Neural crest cell (in vitro differentiated cells): ENCODE results near the gene EDEM2. TPM values are rescaled to one million over a fixed set of nuclear protein-coding genes. Genes with fewer than 3 reads are reported as not detected.

Experiments used
- DNase-seq: peaks from one replicate; pipeline ENCODE4 v3.0.0; 2021; ENCODE audit warnings: low read depth, mixed read lengths, low spot score
- H3K27ac Mint-ChIP-seq: one replicate; pipeline ENCODE4 v1.8.0; 2021; ENCODE audit warnings: mild to moderate bottlenecking, mixed read lengths; ENCODE audit not compliant: unreplicated experiment
- H3K27me3 Mint-ChIP-seq: 2 replicates; pipeline ENCODE4 v1.8.0; 2021; ENCODE audit warnings: low read depth, mild to moderate bottlenecking, mixed read lengths
- H3K36me3 Mint-ChIP-seq: 2 replicates; pipeline ENCODE4 v1.8.0; 2021; ENCODE audit warnings: low read depth, mild to moderate bottlenecking, mixed read lengths
- H3K4me1 Mint-ChIP-seq: 2 replicates; pipeline ENCODE4 v1.8.0; 2021; ENCODE audit warnings: mixed read lengths
- H3K4me3 Mint-ChIP-seq: one replicate; pipeline ENCODE4 v1.8.0; 2021; ENCODE audit warnings: mild to moderate bottlenecking, mixed read lengths
- H3K9me3 Mint-ChIP-seq: 2 replicates; pipeline ENCODE4 v1.8.0; 2021; ENCODE audit warnings: mixed read lengths
- CTCF ChIP-seq: fragments of 200-600 bp; sonication (generic); conservative IDR thresholded peaks from 2 replicates; pipeline ENCODE4 v1.5.0; 2021; ENCODE audit warnings: antibody characterized with exemption, mild to moderate bottlenecking
- total RNA-seq: library from RNA; stranded (reverse); gene quantifications from 2 replicates; pipeline ENCODE4 v1.2.1, GENCODE V29; 2021

The EDEM2 gene
- total RNA-seq, 1 donor from 2014 or later, result 17.9 TPM

DNA sequence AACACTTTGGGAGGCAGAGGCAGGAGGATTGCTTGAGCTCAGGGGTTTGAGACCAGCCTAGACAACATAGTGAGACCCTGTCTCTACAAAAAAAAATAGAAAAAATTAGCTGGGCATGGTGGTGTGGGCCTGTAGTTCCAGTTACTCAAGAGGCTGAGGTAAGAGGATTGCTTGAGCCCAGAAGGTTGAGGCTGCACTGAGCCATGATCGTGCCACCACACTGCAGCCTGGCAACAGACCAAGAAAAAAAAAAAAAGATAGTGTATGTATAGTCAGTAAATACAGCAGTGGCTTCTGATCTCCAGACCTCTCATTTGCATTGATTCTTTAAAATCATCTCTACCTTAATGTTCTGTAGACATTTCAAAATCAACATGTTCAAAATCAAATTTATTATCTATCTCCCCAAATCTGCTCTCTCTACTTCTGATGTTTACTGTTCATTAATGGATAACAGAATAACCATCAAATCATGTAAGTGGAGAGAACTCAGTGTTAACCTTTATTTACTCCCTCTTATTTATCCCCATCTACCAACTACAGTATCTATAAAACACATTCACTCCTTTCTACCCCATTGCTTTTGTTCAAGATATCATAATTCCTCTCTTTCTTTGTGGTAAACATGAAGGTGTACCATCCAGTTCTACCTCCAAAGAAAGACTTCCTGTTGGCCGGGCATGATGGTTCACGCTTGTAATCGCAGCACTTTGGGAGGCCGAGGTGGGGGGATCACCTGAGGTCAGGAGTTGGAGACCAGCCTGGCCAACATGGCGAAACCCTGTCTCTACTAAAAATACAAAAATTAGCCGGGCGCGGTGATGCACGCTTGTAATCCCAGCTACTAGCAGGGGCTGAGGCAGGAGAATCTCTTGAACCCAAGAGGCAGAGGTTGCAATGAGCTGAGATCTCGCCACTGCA, 32.4 kb upstream of the EDEM2 start:
- no peak for DNase-seq
- Mint-ChIP-seq H3K4me3 (no peak overlapping the region), H3K4me1 (no peaks in the 10 kb centered on the region), H3K36me3 (no peaks in the 10 kb centered on the region), H3K9me3 (peaks cover 2% of the 10 kb centered on the region), H3K27ac (no peak overlapping the region), H3K27me3 (peaks cover 30% of the 10 kb centered on the region)
- no peak for TF ChIP-seq CTCF

DNA sequence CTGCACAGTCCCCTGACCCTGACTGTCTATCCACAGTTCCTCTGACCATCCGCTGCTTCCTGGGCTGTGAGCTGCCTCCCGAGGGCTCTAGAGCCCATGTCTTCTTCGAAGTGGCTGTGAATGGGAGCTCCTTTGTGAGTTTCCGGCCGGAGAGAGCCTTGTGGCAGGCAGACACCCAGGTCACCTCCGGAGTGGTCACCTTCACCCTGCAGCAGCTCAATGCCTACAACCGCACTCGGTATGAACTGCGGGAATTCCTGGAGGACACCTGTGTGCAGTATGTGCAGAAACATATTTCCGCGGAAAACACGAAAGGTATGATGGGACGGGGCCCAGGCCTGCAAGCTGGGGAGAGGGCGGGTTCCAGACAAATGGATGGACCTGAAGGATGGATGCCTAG, 29.0 kb upstream of the EDEM2 start:
- peaks cover 35% of the 10 kb centered on the region for H3K27me3 Mint-ChIP-seq
- H3K27ac Mint-ChIP-seq, result no peak overlapping the region
- no peak for DNase-seq
- H3K9me3 Mint-ChIP-seq, result peaks cover 5% of the 10 kb centered on the region
- peaks cover 4% of the 10 kb centered on the region for H3K36me3 Mint-ChIP-seq
- H3K4me1 Mint-ChIP-seq, result peaks cover 3% of the 10 kb centered on the region
- no peak overlapping the region for H3K4me3 Mint-ChIP-seq
- TF ChIP-seq CTCF, result no peak

DNA sequence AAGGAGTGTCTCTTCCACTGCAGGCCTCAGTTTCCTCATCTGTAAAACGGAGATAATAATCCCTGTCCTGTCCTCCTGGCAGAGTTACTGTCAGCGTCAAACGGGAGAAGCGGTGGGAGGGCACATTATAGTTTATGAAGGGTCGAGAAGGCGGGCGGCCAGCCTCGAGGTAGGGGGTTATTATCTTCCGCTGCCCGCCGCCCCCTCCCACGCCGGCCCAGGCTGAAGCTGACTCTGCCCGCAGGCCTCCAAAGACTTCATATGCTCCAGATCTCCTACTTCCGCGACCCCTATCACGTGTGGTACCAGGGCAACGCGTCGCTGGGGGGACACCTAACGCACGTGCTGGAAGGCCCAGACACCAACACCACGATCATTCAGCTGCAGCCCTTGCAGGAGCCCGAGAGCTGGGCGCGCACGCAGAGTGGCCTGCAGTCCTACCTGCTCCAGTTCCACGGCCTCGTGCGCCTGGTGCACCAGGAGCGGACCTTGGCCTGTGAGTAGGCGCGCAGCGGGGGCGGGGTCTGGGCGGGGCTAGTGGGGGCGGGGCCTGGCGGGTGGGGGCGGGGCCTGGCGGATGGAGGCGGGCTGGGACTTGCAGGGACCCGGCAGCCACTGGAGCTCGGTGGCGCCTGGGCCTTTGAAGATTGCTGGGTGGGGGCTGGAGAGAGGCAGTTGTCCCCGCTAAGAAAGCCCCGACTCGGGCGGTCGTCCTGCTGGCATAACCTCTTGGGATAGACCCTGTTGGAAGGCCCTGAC, 27.5 kb upstream of the EDEM2 start:
- Mint-ChIP-seq H3K27me3 (peaks cover 39% of the 10 kb centered on the region), H3K4me1 (peaks cover 3% of the 10 kb centered on the region), H3K36me3 (peaks cover 4% of the 10 kb centered on the region), H3K4me3 (no peak overlapping the region), H3K27ac (no peak overlapping the region), H3K9me3 (peaks cover 5% of the 10 kb centered on the region)
- no peak for DNase-seq
- no peak for TF ChIP-seq CTCF

DNA sequence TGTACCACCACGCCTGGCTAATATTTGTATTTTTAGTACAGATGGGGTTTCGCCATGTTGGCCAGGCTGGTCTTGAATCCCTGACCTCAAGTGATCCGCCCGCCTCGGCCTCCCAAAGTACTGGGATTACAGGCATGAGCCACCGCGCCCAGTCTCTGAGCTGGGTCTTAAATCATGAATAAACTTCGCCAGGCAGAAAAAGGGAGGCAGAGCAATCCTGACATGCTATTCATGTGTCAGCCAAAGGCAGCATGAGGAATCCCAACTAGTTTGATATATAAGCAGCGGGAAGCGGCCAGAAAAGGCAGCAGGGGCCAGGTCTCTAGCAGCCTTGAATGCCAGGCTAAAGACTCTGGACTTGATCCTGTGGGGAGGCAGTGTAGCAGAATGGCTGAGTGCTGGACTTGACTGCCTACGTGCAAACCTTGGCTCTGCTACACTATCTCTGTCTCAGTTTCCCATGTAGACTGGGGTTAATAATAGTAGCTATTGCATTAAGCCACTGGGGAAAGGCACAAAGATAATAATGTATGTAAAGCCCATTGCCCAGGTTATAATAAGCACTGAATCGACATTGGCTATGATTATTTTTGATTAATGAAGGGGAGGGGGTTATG, 26.5 kb upstream of the EDEM2 start:
- H3K9me3 Mint-ChIP-seq, result peaks cover 5% of the 10 kb centered on the region
- peaks cover 4% of the 10 kb centered on the region for H3K36me3 Mint-ChIP-seq
- H3K4me1 Mint-ChIP-seq, result peaks cover 3% of the 10 kb centered on the region
- peaks cover 47% of the 10 kb centered on the region for H3K27me3 Mint-ChIP-seq
- H3K4me3 Mint-ChIP-seq, result no peak overlapping the region
- H3K27ac Mint-ChIP-seq, result no peak overlapping the region
- DNase-seq, result no peak
- no peak for TF ChIP-seq CTCF

DNA sequence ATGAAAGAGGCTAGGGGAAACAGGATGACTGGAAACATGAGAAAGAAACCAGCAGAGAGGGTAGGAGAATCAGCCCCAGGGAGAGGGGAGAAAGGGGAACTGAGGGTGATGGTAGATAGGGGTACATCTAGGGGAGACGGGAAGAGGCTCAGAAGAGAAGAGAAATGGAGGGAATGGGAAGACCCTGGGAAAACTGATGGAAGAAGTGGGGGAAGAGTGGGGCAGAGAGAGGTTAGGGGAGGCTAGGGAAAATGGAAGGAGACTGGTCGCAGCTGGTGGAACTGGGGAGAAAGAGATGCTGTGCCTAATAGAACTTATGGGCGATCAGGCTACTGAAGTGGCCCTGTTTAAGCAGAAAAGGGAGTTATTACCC, 25.3 kb upstream of the EDEM2 start:
- H3K27ac Mint-ChIP-seq, result no peak overlapping the region
- DNase-seq, result no peak

More for the DNA sequence above, 25.3 kb upstream of the EDEM2 start:
- peaks cover 4% of the 10 kb centered on the region for H3K36me3 Mint-ChIP-seq
- peaks cover 3% of the 10 kb centered on the region for H3K4me1 Mint-ChIP-seq
- H3K27me3 Mint-ChIP-seq, result peaks cover 47% of the 10 kb centered on the region
- H3K4me3 Mint-ChIP-seq, result no peak overlapping the region
- TF ChIP-seq CTCF, result no peak
- peaks cover 5% of the 10 kb centered on the region for H3K9me3 Mint-ChIP-seq
